Vagina (tissue), 2 donors: ENCODE data around the gene ENTPD6.

Source experiments
- CTCF ChIP-seq, 3 experiments: fragments of 450-650 bp in 2 of 3; fragments of 200-600 bp in 1 of 3; sonication (generic) in 1 of 3; IDR thresholded peaks; one replicate each; pipeline ENCODE4 v1.5.1; 2017 to 2019; ENCODE audit warnings: antibody characterized with exemption in 3 of 3, mild to moderate bottlenecking in 2 of 3, moderate library complexity in 2 of 3
- POLR2A ChIP-seq, 2 donors: fragments of 450-650 bp; IDR thresholded peaks; one replicate each; pipeline ENCODE4 v1.6.1; 2017; ENCODE audit warnings: antibody characterized with exemption in 2 of 2, mild to moderate bottlenecking in 2 of 2, moderate library complexity in 2 of 2

- no peak for TF ChIP-seq CTCF (IDR thresholded peaks at IDR 0.05)
- TF ChIP-seq POLR2A (IDR thresholded peaks at IDR 0.05), result no peak
Measured at GRCh38 chr20:25220810-25221591, 25.5 kb downstream of the ENTPD6 start.
